GM19324 (cell line): ENCODE measurements around the gene FILIP1L.

ENCODE experiments used
- ATAC-seq: cut with Tn5 transposase; IDR thresholded peaks from one replicate; pipeline ENCODE4 v1.9.1; 2021; ENCODE audit warnings: mild to moderate bottlenecking, moderate library complexity; ENCODE audit not compliant: unreplicated experiment, low FRiP score

FILIP1L gene

GRCh38 chr3:99934975-99935797 is 179.1 kb downstream of the FILIP1L start:
- ATAC-seq = no peak

DNA sequence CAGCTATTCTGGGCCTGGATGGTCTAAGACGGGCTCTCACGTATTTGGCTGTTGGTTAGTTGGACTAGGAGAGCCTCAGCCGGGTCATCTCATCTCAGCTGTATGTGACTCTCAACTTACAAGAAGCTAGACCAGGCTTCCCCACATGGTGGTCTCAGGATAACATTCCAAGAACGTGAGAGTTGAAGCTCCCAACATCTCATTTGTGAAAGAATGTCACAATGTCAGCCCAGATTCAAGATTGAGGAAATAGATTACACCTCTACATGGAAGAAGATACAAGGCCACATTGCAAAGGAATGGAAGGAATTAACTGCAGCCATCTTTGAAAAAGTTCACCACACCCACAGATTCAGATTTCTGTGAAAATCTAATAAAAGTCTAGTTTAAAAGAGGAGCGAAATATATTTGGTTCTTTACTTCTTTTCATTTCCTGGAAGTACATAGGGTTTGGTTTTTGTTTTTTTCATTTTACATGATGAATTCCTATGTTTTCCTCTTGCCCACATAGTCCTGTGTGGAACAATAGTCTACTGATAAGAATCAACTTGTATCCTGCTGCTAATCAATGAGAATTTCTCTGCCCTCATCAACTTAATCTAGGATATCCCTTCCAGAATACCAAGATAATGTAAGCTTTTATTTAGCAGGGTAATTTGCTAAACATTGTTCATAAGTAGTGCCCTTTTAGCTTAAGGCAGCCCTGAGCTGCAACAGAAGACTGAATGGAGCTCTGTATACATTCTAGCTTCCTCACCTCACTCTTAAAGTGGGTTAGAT is 180.1 kb downstream of the FILIP1L start:
- no peak for ATAC-seq

DNA sequence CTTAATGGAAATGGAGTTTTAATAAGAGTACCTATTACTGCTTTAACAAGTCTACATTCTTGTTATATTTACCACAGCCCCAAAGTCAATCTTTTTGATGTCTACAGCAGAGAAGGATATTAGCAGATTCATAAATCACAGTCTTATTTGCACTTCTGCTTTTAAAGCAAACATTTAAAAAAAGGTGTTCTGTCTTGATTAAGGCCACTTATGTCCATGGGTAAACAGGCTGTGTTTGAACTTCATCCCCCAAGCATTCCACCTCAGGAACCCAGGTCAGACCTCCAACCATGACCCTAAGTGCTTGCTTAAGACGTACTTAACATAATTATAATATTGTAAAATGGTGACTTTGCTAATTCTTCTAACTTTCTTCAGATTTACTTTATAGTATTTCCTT is 183.2 kb downstream of the FILIP1L start:
- ATAC-seq = no peak

DNA sequence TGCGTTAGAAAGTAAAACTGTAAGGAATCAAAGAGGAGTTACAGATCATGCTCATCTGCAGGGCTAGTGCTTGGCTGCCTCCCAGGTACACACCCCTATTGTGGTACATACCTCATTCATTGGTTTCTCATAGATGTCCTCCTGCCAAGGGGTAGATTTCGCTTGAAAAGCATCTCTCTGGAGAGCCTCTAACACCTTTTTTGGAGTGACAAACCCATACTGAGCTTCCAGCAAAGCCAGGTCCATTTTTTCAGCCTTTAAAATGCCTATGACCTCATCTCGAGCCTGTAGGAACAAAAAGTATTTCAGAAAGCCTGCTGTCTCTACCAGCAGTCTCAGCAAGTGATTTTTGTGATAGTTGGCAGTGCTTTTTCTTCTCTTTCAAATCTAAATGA is 184.6 kb downstream of the FILIP1L start:
- ATAC-seq = no peak

DNA sequence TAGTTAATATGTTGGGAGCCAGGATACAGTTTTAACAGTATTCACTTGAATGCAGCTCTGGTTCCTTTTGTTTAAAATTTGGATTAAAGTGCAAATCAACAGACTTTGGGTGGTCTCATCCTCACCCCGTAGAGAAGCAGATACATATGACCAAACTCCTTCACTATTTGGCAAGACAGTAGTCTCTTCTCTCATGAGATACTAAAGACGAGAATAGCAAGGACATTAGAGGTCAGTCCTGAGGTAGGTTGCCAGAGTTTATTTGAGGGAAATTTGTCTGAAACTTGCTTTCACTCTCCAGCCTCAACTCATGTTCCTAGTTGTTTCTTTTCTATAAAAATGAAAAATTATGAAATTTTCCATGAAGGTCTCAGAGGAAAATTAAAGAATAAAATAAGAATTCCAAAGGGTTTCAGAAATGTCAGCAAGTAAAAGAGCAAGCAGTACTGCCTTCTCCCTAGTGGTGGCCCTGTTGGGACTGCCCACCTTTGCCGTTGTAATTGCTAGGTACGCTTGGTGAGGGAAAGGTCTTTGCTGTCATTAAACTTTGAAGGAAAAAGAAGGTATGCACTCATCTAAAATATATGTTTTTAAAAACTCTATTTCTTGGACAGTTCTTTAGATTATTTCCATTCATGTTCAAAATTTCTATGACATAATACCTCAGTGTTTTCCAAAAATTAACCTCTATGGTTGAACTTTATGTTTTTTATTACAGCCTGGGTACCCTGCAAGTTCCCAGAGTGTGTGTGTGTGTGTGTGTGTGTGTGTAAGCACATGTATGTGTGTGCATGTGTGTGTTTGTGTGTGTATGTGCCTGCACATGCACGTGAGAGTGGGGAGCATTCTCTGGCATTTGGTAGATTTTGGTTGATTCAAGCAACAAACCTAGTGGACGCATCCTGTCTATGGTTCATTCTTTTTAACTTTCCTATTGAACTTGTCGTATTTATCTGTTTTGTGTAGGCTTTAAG is 185.2 kb downstream of the FILIP1L start:
- no peak for ATAC-seq

GRCh38 chr3:99927671-99928457 is 186.4 kb downstream of the FILIP1L start:
- no peak for ATAC-seq

- no peak for ATAC-seq
These were observed 188.6 kb downstream of the FILIP1L start for GRCh38 chr3:99925584-99926230.

DNA sequence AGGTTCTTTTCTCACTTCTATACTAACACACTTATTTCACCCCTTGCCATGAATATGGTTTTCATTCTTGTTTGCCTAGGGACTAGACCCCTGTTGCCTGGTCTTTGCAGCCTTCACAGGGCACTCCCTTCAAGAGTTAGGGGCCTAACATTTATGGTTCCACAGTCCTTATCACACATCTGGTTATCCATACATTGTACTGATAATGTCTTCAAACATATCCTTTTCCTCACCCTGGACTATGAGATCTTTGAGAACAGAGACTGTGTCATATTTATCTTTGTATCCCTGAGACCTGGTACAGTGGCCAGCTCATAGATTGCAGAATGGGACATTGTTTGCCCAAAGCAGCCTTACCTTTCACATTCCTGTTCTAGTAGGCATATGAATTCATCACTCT is 190.4 kb downstream of the FILIP1L start:
- no peak for ATAC-seq

- no peak for ATAC-seq
These were observed 192.3 kb downstream of the FILIP1L start for GRCh38 chr3:99921986-99922385.

GRCh38 chr3:99921377-99921695 is 193.0 kb downstream of the FILIP1L start:
- ATAC-seq = no peak

DNA sequence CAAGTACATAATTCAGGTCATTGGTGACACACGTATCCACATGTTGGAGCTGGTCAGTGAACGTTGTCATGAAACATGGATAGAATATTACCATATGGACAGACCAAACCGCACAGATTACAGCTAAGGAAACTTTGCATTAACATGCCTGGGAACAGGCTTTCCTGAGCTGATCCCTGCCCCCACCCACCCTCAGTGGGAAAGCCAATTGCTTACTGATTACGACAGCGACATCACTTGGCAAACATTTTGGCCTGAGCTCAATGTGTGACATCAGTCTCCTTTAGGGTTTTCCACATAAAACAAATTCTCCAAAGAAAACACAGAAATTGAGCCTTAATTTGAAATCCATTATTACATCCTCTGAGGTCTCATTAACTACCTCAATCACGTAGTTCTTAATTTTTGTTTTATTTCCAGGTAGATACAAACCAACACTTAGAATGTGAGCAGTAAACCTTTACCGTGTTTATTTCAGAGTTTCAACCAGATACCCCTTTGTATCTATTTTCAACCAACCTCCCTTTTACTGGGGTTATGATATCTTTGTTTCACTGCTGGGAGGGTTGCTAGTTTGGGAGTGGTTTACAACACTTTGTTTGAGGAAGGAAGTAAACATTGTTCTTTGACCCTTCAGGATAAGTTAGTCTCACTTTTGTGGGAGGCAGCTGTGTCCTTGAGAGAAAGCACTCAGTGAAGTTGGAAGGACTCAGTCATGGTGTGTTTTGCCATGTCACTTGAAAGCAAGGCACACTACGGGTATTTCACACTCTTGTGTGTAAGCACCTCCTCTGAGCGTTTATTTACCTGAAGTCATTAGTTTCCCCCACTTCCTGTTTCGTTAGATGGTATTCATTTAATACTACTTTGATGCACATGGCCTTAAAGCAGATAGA is 193.6 kb downstream of the FILIP1L start:
- ATAC-seq = no peak

DNA sequence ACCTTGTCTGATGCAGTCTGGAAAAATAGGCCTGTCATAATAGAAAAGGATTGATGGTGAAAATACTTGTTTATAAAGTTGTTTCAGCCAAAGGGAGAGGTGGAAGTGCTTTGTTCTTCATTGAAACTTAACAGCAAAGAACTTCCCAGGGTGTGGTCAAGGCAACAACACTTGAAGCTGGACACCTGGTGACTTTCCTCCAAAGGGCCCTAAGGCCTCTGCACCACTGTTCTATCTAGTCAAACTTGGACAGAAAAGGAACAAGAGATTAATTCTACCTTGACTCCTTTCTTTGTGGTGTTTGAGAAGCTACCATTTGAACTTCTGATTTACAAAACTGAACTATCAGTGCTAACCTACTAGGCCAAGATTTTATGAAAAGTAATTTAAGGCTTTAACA is 194.6 kb downstream of the FILIP1L start:
- no peak for ATAC-seq

- no peak for ATAC-seq
These were observed 195.6 kb downstream of the FILIP1L start for GRCh38 chr3:99918715-99919114.

DNA sequence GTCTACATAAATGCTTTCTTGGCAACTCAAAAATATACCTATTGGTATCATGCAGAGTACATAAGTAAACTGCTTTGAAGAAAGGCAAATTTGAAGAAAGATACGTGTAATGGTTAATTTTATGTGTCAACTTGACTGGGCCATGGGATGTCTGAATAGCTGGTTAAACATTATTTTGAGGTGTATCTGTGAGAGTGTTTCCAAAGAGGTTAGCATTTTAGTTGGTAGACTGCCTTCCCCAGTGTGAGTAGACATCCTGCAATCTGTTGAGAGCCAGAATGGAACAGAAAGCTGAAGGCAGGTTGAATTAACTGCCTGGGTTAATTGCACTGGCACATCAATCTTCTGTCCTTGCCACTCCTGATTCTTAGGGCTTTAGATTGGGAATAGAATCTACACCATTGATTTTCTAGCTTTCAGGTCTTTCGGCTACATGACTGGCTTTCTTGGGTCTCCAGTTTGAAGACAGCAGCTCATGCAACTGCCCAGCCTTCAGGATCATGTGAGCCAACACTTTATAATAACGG is 198.3 kb downstream of the FILIP1L start:
- ATAC-seq = no peak

DNA sequence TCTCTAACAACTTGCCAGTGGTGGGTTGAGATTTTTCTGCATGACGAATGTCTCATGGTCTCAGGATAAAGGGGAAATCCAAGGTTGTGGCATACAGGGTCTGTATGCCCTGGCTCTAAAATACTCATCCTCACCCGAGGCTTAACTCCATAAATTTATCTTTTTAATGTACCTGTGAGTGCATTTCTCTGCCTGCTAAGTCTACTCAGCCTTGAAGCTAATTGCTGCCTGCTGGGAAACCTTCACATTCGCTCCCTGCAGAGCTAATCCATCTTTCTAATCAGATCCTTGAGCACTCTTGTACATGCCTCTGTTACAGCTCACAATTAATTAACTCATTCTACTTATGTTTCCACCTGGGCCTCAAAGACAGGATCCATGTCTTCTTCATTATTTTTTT is 202.9 kb downstream of the FILIP1L start:
- no peak for ATAC-seq

DNA sequence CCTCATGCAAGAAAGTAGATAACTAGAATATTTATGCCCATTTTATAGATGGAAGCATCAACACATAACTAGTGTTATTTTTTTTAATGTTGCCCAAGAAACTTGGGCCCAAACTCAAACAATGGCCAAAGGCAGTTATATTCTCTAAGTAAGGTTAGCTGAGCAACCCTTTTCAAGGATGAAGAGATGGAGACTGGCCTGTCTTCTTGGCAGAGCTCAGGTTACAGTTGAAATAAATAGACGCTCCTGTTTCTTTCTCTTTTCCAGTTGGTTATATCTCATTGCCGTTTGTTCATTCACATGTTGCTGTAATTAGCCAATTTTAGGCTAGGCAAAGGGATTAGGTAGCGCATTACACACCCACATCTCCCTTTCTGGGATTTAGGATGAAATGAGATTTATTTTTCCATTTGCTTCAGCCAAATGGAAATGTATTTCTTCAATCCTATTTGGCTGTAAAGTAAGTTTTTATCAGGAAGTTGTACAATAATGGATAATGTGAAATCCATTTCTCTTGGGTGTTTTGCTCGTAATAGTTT is 203.5 kb downstream of the FILIP1L start:
- no peak for ATAC-seq

DNA sequence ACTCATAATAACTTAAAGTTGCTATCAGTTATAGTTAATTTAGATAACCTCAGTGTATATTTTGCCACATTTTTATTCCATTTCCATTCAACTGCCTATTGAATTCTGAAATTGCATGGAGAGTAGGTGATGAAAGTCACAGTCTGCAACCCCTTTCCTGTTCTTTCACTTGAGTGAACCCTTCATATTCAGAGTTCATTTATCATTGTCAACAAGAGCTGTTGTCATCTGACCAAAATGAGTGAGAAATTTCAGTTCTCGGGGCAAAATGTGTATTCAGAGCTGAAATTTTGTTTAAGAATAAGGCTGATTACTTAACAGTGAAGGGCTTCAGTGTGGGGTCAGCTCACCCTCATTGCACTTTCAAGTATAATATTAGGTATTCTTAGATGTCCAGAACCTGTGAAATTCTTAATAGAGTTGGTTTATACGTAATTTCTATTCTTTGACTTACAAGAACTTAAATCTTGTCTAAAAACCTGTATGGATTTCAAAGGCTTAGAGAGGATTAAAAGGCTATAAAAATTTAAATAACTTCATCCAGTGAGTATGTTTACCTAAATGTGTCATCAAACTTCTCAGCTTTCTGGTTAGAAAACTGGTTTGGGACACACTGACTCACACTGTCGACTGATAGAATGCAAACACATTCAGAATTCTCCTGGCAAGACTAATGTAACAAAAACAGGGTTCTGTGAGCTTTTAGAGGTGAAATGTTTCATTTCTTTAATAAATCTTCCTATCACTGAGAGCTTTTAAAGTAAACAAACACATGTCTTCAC is 204.4 kb downstream of the FILIP1L start:
- no peak for ATAC-seq
